Lung (tissue), 12 donors: ENCODE data around the gene MYRIP. TPM values are rescaled to one million over a fixed set of nuclear protein-coding genes. Genes with fewer than 3 reads are reported as not detected.

Experiments
- ATAC-seq: fragments of 200-7000 bp; cut with Tn5 transposase; one replicate; pipeline ENCODE4 v1.9.1; 2020; ENCODE audit warnings: moderate number of reproducible peaks; ENCODE audit not compliant: insufficient read depth, low FRiP score
- DNase-seq, 3 donors: peaks; one replicate each; pipeline ENCODE4 v3.0.0-alpha.2; 2013 to 2017
- H3K27ac ChIP-seq, 2 donors: one replicate each; pipeline ENCODE4 v1.5.1; 2013; ENCODE audit warnings: mild to moderate bottlenecking in 2 of 2, moderate library complexity in 2 of 2, control low read depth in 1 of 2, inconsistent platforms in 1 of 2, low read depth in 1 of 2, low read length in 1 of 2
- H3K27me3 ChIP-seq, 3 donors: one replicate each; pipeline ENCODE4 v1.5.1; 2013; ENCODE audit warnings: low read length in 2 of 3; ENCODE audit not compliant: control insufficient read depth in 3 of 3, insufficient read depth in 3 of 3
- H3K36me3 ChIP-seq, 4 donors: one replicate each; pipeline ENCODE4 v1.5.1; 2013; ENCODE audit warnings: low read length in 4 of 4, mild to moderate bottlenecking in 1 of 4, moderate library complexity in 1 of 4; ENCODE audit not compliant: control insufficient read depth in 4 of 4, insufficient read depth in 4 of 4
- H3K4me1 ChIP-seq, 5 donors: one replicate each; pipeline ENCODE4 v1.5.1; 2013; ENCODE audit warnings: low read length in 5 of 5, mild to moderate bottlenecking in 2 of 5, moderate library complexity in 1 of 5; ENCODE audit not compliant: control insufficient read depth in 5 of 5, insufficient read depth in 5 of 5
- H3K4me3 ChIP-seq: one replicate; pipeline ENCODE4 v1.5.1; 2013; ENCODE audit warnings: mild to moderate bottlenecking, control low read depth, moderate library complexity
- H3K9ac ChIP-seq, 2 donors: one replicate each; pipeline ENCODE4 v1.5.1; 2013; ENCODE audit warnings: low read length in 2 of 2, control low read depth in 1 of 2; ENCODE audit not compliant: insufficient read depth in 1 of 2
- H3K9me3 ChIP-seq, 4 donors: one replicate each; pipeline ENCODE4 v1.5.1; 2013; ENCODE audit warnings: low read length in 3 of 4, mild to moderate bottlenecking in 1 of 4, moderate library complexity in 1 of 4; ENCODE audit not compliant: control insufficient read depth in 4 of 4, insufficient read depth in 3 of 4
- CTCF ChIP-seq: IDR thresholded peaks from 2 replicates; pipeline ENCODE4 v1.5.1; 2012; ENCODE audit warnings: mild to moderate bottlenecking; ENCODE audit errors: control extremely low read depth, extremely low read depth
- WGBS, 2 donors: extraction: QIAGEN DNeasy Blood & Tissue Kit; methylation state at CpG; one replicate each; pipeline ENCODE4 v1.1.7; 2013; 5-methylcytosine and 5-hydroxymethylcytosine counted together
- polyA plus RNA-seq, 2 donors: library from polyadenylated mRNA; stranded (reverse); fragments of 200-250 nt; gene quantifications; one replicate each; pipeline ENCODE4 v1.2.1, GENCODE V29; 2013
- total RNA-seq, 2 donors: library from RNA; depleted of rRNA in 1 of 2; stranded (reverse); fragments of >200 nt in 1 of 2; gene quantifications; one replicate each; pipeline ENCODE4 v1.2.1, GENCODE V29; 2014 to 2021
- donor health status: control.
- donor health status: control.
- donor health status: Bipolar disorder and iron deficiency.
- donor health status: healthy.
- donor health status: DM: yes; HTN: yes; CAD: no.

The MYRIP gene
- total and polyA plus RNA-seq, 4 donors, result 0.30 to 2.5 (median 0.77) TPM

GRCh38 chr3:39907981-39908380 is 98.6 kb downstream of the MYRIP start:
- peaks cover 0 to 2% (median 0%) of the 10 kb centered on the region in 4 donors for H3K9me3 ChIP-seq
- no peak overlapping the region for H3K4me3 ChIP-seq
- H3K27ac ChIP-seq, result no peak overlapping the region
- no peaks in the 10 kb centered on the region for H3K36me3 ChIP-seq
- no peaks in the 10 kb centered on the region for H3K27me3 ChIP-seq
- H3K4me1 ChIP-seq, result peaks cover 0 to 5% (median 0%) of the 10 kb centered on the region in 5 donors
- no peak overlapping the region for H3K9ac ChIP-seq
- TF ChIP-seq CTCF, result no peak
- 46 to 47% methylated on average over 4 of the region's 4 CpGs for WGBS, 2 donors
- ATAC-seq (peak; percentile 66), DNase-seq (peak; percentile 13 to 26 (median 24))

GRCh38 chr3:39910135-39910534 is 100.7 kb downstream of the MYRIP start:
- Histone ChIP-seq H3K27me3 (no peaks in the 10 kb centered on the region), H3K9me3 (no peaks in the 10 kb centered on the region), H3K4me1 (peaks cover 0 to 5% (median 0%) of the 10 kb centered on the region in 5 donors), H3K27ac (no peak overlapping the region), H3K9ac (no peak overlapping the region), H3K36me3 (no peaks in the 10 kb centered on the region), H3K4me3 (no peak overlapping the region)
- no peak for TF ChIP-seq CTCF
- WGBS, 2 donors, result 86 to 87% methylated on average over 6 of the region's 6 CpGs
- no peak for ATAC-seq
- no peak for DNase-seq

- no peak overlapping the region for H3K9ac ChIP-seq
- H3K4me3 ChIP-seq, result no peak overlapping the region
- peaks cover 0 to 5% (median 0%) of the 10 kb centered on the region in 5 donors for H3K4me1 ChIP-seq
- H3K36me3 ChIP-seq, result no peaks in the 10 kb centered on the region
- no peak overlapping the region for H3K27ac ChIP-seq
- WGBS, 2 donors, result 76 to 88% methylated on average over 3 of the region's 3 CpGs
- no peak for DNase-seq
- ATAC-seq, result no peak
- no peaks in the 10 kb centered on the region for H3K27me3 ChIP-seq
- TF ChIP-seq CTCF, result no peak
- H3K9me3 ChIP-seq, result no peaks in the 10 kb centered on the region
Measured at GRCh38 chr3:39910826-39911464, 101.5 kb downstream of the MYRIP start.
